SH-SY5Y (cell line): ENCODE measurements around the gene STK26.

Experiments
- GATA2 ChIP-seq: IDR thresholded peaks from 2 replicates; pipeline ENCODE4 v1.6.1; 2011; ENCODE audit warnings: mild to moderate bottlenecking, low read depth, low read length
- GATA3 ChIP-seq: IDR thresholded peaks from 2 replicates; pipeline ENCODE4 v1.6.1; 2011; ENCODE audit warnings: low read depth, mild to moderate bottlenecking, low read length, moderate library complexity

DNA sequence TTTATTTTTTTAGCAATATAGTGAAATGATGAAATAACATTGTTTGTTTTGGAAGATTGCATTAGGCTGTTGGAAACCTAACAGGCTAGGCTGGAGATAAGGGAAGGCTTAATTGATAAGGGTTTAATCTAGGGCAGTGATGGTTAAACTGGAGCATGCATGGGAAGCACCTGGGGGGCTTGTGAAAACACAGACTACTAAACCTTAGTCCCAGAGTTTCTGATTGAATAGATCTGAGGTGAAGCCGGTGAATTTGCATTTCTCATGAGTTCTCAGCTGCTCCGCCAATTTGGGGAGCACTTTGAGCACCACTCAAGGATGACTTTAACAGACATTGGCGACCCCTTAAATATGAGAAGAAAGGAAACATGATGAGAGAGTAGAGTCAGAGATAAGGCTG, 11.5 kb downstream of the STK26 start:
- TF ChIP-seq GATA2 (no peak), GATA3 (no peak)
